Right atrium auricular region (tissue), 2 donors: ENCODE measurements around the gene SPDYC. TPM values are rescaled to one million over a fixed set of nuclear protein-coding genes. Genes with fewer than 3 reads are reported as not detected.

ENCODE experiments used
- DNase-seq: peaks from one replicate; pipeline ENCODE4 v3.0.0-alpha.2; 2019; ENCODE audit warnings: low spot score
- H3K27ac ChIP-seq, 2 donors: fragments of 200-600 bp; sonication (generic); 1 replicate in 1 of 2; 2 replicates in 1 of 2; pipeline ENCODE4 v1.5.1; 2016 to 2019
- H3K27me3 ChIP-seq, 2 donors: fragments of 200-600 bp; sonication (generic); one replicate each; pipeline versions ENCODE4 v1.5.1 to v1.6.0; 2017 to 2019
- H3K36me3 ChIP-seq: fragments of 200-600 bp; sonication (generic); one replicate; pipeline ENCODE4 v1.5.1; 2016
- H3K4me1 ChIP-seq, 2 donors: fragments of 200-600 bp; sonication (generic); one replicate each; pipeline versions ENCODE4 v1.5.1 to v1.6.0; 2017 to 2019
- H3K4me3 ChIP-seq, 2 donors: fragments of 200-600 bp; sonication (generic); 1 replicate in 1 of 2; 2 replicates in 1 of 2; pipeline ENCODE4 v1.5.1; 2017 to 2019; ENCODE audit warnings: mild to moderate bottlenecking in 1 of 2, moderate library complexity in 1 of 2
- H3K9me3 ChIP-seq, 2 donors: fragments of 200-600 bp; sonication (generic); one replicate each; pipeline ENCODE4 v1.5.1; 2019
- CTCF ChIP-seq, 2 donors: fragments of 200-600 bp; sonication (generic); IDR thresholded peaks; one replicate each; pipeline ENCODE4 v1.5.1; 2019; ENCODE audit warnings: antibody characterized with exemption in 2 of 2
- total RNA-seq, 2 donors: library from RNA; depleted of rRNA; stranded (reverse); fragments of >200 nt; gene quantifications; one replicate each; pipeline ENCODE4 v1.1.0, GENCODE V29; 2016

Gene SPDYC, protein sequence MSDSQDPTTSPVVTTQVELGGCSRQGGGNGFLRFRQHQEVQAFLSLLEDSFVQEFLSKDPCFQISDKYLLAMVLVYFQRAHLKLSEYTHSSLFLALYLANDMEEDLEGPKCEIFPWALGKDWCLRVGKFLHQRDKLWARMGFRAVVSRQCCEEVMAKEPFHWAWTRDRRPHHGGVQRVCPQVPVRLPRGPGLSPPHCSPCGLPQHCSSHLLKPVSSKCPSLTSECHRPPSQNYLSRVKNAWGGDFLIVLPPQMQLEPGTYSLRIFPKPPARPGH
- not detected for total RNA-seq

GRCh38 chr11:65170058-65170534 lies at the start of gene SPDYC:
Gene SPDYC (plus strand): TSS chr11:65170233. CDS start chr11:65171358, 1,125 bp downstream.
- no peaks in the 10 kb centered on the region for H3K36me3 ChIP-seq
- H3K4me3 ChIP-seq = no peak within 1 kb of the TSS
- H3K9me3 ChIP-seq = no peaks in the 10 kb centered on the region
- no peaks in the 10 kb centered on the region for H3K4me1 ChIP-seq
- H3K27ac ChIP-seq = no peak within 1 kb of the TSS
- DNase-seq = no peak
- no peak for TF ChIP-seq CTCF (IDR thresholded peaks at IDR 0.05)
- no peaks in the 10 kb centered on the region for H3K27me3 ChIP-seq

GRCh38 chr11:65120831-65121230 lies 49.2 kb upstream of the SPDYC start:
- no peak for TF ChIP-seq CTCF (IDR thresholded peaks at IDR 0.05)
- Histone ChIP-seq H3K27me3 (no peaks in the 10 kb centered on the region), H3K36me3 (peaks cover 47% of the 10 kb centered on the region), H3K9me3 (no peaks in the 10 kb centered on the region), H3K4me3 (peak overlapping the region; percentile 85 to 96), H3K4me1 (peaks cover 0 to 44% of the 10 kb centered on the region in 2 donors), H3K27ac (peak overlapping the region; percentile 91 to 92)
- DNase-seq = no peak

DNA sequence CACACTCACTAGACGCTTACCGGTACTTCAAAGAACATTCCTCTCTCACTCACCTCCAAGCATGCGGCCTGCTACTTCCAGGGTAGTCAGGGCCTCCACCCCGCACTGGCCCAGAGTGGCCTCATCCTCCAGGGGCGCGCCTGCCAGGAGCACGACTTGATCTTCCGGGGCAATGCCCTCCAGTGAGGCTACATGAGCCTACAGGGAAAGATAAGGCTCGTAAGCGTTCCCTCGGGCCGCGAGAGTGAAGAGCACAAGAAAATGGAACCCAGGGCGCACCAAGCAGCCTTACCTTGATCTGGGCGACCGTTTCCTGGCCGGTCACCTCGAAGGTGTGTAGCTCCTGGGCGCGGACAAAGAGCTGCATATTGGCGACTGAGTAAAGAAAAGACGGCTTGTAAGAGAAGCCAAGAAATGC lies 48.6 kb upstream of the SPDYC start:
- Histone ChIP-seq H3K4me1 (peaks cover 0 to 37% of the 10 kb centered on the region in 2 donors), H3K27ac (peak overlapping the region; percentile 91 to 92), H3K36me3 (peaks cover 51% of the 10 kb centered on the region), H3K27me3 (no peaks in the 10 kb centered on the region), H3K9me3 (no peaks in the 10 kb centered on the region), H3K4me3 (peak overlapping the region; percentile 85 to 96)
- TF ChIP-seq CTCF (IDR thresholded peaks at IDR 0.05) = no peak
- no peak for DNase-seq

- DNase-seq = peak; percentile 98
- Histone ChIP-seq H3K9me3 (no peaks in the 10 kb centered on the region), H3K27me3 (no peaks in the 10 kb centered on the region), H3K4me1 (peaks cover 0 to 31% of the 10 kb centered on the region in 2 donors), H3K36me3 (peaks cover 57% of the 10 kb centered on the region), H3K27ac (peak within 1 kb of the TSS; percentile 91 to 92), H3K4me3 (peak within 1 kb of the TSS; percentile 85 to 96)
- no peak for TF ChIP-seq CTCF (IDR thresholded peaks at IDR 0.05)
These were observed 48.0 kb upstream of the SPDYC start, which contains the start of the genes FAU and MRPL49 for GRCh38 chr11:65121865-65122696. Gene FAU (minus strand): TSS chr11:65122134. CDS start chr11:65121813, 321 bp downstream. Gene MRPL49 (plus strand): TSS chr11:65122321. CDS start chr11:65122347, 26 bp downstream.

DNA sequence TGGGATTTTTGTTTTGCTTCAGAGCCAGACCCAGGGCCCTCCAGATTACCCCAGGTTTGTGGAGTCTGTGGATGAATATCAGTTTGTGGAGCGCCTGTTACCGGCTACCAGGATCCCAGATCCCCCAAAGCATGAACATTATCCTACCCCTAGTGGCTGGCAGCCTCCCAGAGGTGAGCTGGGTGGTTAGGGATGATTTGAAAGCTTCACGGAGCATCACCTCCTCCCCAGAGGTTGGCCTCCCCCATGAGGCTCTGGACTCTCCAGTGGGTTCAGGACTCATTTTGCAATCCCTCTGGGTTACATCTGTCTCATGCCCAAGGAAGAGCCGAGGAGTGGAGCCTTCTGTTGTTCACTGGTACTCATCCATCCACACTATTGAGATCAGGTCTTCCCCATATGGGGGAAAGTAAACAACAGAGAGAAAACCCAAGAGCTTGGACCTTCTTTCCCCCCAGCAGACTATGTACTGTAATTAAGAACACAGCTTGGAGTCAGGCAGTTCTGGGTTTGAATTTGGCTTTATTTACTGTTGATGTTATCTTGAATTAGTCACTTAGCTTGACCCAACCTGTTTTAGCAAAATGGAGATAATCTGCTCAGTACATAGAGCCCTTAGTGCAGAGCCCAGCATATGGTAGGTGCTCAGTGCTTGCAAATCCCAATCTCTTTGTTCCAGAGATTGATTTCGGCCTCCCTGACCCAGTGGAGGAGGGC lies 45.4 kb upstream of the SPDYC start:
- DNase-seq = no peak
- Histone ChIP-seq H3K36me3 (peaks cover 65% of the 10 kb centered on the region), H3K9me3 (no peaks in the 10 kb centered on the region), H3K4me1 (peaks cover 0 to 23% of the 10 kb centered on the region in 2 donors), H3K27ac (no peak overlapping the region), H3K27me3 (no peaks in the 10 kb centered on the region), H3K4me3 (no peak overlapping the region)
- no peak for TF ChIP-seq CTCF (IDR thresholded peaks at IDR 0.05)
